HG02852 (cell line): ENCODE results near the gene SHANK3.

Experiments
- ATAC-seq: cut with Tn5 transposase; IDR thresholded peaks from one replicate; pipeline ENCODE4 v1.9.1; 2021; ENCODE audit warnings: mild to moderate bottlenecking, moderate library complexity; ENCODE audit not compliant: unreplicated experiment

Gene SHANK3

DNA sequence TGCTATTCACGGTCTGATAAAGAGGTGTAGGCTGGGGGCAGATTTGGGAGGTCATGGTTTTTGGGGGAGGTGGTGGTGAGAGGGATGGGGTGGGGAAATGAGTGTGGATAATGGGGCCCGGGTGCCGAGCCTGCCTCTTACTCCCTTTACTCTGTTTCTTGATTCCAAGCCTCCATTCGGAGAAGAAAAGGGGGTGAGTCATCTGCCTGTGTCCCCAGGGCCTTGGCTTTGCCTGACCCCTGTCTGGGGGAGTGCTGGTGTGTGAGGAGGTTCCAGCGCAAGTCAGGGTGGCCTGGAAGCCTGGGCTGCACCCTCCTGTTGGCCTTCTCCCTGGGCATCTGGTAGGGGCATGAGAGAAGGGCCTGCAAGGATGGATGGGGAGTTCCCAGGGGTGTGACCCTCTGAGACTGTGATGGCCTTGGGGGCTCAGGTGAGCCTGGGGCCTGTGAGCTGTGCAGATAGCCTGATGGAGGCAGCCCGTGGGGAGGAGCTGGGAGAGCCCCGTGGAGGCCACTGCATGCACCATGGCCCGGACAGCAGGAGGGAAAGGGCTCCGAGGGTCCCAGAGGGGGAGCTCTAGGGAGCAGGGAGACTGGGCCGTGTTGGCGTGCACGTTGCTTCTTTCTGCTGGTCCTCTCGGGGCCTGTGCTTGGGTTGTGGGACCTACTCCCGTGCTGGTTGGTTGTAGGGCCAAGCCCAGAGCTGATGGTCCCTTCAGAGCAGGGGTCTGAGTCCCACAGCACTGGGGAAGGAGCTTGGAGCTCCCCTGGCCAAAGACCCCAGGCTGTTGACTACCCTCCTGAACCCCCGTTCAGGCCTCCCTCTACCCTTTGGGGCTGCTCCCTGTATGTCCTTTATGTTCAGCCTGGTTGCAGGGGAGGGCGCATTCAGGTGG lies 39.1 kb downstream of the SHANK3 start:
- ATAC-seq: no peak

DNA sequence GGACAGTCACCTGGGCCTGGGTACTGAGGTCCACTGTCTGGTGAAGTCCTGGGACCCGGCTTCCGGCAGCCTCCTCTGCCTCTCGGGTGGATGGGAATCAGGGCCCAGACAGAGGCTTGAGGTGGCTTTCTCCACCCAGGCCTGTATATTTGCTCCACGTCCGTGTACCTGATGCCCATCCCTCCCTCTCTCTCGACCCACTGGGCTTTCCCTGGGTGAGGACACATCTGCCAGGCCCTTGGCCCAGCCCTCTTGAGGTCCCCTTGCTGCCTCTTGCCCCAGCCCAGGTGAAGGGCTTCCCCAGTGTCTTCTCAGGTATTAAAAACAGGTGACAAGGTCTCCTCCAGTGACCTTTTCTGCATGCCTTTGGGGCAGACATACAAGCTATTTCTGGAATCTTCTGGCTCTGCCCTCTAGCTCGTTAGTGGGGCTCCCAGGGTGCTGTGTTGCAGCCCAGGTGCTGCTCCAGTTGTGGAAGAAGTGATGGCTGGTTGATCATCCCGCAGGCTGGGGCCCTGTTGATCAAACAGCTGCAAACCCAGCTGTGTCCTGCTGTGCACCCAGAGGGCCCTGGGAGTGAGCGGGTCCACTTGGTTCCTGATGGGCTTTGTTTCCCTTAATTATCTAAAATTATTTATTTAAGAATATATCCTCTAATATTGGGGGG lies 39.9 kb downstream of the SHANK3 start:
- no peak for ATAC-seq

DNA sequence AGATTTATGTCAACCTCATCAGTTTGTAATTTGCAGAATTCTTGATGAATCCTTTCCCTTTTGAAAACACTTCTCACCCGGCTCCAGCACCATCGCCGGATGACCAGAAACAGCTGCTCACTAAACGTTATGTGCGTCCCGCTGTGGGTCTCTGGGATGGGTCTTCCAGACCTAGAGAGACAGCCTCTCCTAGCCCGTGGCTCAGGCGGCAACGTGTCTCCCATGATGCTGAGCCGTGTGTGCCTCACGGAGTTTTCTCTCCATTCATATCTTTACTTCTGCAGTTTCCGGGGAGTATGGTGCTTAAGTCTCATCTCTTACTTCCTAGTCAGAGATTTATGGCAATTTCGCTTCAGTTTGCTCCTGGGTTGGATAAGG lies 40.4 kb downstream of the SHANK3 start:
- ATAC-seq: no peak

DNA sequence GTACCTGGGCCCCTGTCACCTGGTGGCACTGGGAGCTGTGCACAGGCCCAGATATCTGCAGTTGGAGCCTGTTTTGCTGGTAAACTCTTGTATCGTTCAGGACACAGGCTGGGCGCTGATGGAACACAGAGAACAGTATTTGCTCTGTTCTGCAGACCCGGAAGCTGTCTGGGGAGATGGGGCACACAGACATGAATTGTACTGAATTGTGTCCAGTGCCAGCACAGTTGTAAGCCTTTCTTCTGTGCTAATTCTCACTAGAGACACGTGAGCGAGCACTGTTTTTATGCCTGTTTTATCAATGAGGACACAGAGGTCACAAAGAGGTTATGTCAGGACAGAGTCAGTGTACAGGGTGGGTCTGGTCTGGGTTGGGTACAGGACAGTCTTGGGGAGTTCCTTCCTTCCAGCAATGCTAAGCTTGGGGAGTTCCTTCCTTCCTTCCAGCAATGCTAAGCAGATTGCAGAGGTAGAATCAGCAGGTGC lies 41.0 kb downstream of the SHANK3 start:
- ATAC-seq: no peak

DNA sequence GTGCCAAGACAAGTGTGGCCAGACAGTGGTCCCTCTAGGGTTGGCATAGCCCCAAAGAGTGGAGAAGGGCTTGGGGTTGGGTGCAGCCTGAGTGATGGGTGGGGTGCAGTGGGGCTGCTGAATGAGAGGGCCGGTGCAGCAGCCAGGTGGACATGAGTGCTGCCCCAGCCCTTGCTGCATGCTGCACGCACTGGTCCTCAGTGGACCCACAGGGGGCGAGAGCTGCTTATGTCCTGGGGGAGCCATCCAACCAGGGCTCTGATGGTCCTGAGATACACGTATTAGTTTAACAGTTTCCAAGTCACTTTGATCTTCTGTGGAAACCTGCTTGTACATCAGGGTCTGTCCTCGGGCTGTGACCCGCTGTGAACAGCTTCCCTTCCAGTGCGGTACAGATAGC lies 41.5 kb downstream of the SHANK3 start:
- no peak for ATAC-seq

DNA sequence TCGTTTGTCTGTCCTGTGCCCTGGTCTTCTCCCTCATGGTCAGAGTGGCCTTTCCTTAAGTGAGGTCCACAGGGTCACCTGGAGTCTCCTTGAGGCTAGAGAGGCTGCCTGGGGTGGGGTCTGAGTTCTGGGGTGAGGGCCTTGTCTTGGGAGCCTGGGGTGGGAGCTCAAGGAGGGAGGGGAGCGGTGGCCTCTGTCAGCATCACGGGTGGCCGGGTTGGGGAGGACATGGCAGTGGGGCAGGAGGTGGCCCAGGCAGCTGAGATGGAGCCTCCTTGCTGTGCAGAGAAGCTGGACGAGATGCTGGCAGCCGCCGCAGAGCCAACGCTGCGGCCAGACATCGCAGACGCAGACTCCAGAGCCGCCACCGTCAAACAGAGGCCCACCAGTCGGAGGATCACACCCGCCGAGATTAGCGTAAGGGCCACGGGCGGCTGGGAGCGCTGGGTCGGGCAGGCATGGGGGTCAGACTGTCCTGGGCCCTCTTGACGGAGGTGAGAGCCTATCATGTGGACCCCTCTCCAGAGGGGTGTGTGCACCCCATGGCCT lies 42.1 kb downstream of the SHANK3 start:
- ATAC-seq: no peak

DNA sequence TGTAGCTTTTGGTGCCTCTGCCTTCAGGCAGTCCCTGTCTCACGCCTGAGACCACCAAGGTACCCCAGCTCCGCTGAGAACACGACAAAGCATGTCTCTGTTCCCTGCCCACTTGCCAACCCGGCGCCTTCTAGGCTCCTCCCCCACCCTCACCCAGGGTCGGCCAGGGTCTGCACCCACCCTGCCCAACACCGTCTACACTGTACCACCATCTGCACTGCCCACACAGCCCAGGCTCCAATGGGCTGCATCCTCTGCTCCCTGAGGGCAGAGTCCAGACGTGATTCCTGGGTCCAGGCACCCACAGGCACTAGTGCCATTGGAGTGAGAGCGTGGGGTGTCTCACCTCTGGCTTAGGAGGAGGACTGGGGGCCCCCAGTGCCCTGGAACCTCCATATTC lies 42.6 kb downstream of the SHANK3 start:
- ATAC-seq: no peak

DNA sequence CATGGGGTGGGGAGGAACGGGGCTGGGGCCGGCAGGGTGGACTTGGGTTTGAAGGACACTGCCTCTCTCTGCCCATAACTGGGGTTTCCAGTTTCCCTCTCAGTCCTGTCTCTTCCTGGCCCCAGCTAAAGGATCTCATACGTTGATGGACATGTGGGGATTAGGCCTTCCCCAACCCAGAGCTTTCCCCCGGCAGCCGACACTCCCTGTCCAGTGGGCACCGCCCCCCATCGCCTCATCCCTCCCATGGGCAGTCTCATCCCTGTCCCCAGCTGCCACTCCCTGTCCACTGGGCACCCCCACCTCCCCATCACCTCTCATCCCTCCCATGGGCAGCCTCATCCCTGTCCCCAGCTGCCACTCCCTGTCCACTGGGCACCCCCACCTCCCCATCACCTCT lies 43.2 kb downstream of the SHANK3 start:
- no peak for ATAC-seq

DNA sequence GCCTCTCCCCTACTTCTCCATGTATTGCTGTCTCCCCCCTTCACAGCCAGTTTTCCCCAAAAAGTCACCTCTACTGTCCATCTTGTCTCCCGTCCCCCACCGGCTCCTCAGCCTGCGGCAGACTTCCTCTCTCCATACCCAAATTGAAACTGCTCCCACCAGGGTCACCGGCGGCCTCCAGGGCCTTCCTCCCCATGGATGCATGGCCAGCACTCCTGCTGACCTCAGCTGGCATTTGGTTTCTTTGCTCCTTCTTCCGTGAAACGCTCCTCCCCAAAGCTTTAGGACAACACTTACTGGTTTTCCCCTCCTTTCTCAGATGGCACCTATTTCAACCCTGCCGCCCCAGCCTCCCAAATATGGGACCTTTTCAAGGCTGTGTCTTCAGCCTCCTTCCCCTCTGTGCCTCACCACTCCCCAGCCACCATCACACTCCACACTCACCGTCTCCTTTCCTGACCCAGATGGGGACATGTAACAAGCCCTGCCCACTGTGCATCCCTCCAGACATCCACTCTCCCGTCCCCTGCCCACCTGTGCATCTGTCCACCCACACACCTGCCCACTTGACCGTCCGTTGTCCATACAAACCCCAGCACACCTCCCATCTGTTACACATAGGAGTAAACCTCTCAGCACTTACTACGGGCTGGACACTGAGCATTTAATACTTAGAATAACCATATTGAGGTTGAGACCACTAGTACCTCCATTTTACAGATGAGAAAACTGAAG lies 43.8 kb downstream of the SHANK3 start:
- ATAC-seq: no peak

DNA sequence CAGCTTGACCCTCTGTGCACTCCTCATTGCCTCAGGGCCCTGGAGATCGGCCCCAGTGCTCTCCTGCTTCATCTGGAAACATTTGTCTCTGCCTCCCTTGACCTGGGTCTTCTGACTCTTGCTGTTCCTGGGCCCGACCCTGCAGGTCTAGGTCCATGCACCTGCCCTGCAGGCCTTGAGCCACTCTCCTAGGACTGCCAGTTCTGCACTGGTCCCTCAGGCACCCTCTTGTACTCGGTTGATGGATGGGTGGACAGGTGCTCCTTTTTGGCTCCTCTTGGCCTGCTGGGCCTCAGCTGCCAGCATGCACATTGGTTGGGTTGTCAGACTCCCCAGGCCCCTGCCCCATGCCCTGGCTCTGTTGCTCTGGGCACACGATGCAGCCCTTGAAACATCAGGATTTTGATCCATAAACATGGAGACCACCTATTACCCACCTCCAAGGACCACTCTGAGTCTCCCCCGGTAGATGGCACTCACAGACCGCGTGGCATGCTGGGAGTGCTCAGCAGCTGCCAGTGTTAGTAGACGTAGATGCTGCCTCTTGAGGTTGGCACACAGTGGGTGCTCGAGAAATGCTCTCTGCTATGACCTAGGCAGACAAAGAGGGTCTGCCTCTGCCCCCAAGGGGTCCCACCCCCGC lies 45.2 kb downstream of the SHANK3 start:
- no peak for ATAC-seq

DNA sequence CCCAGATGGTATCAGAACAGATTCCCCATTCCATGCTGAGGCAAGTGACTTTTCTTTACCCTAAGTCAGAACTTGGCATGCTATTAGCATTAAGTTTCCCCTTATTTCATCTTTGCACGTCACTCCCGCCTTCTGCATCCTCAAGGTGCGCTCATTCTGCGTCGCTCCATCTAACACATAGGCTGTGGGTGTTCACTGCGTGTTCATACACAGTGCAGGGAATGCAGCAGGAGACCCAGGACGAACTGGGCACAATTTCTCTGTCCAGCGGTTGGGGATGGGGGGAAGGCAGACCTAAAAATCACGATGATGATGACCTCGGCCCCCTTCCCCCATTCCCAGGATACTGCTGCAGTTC lies 45.7 kb downstream of the SHANK3 start:
- no peak for ATAC-seq

DNA sequence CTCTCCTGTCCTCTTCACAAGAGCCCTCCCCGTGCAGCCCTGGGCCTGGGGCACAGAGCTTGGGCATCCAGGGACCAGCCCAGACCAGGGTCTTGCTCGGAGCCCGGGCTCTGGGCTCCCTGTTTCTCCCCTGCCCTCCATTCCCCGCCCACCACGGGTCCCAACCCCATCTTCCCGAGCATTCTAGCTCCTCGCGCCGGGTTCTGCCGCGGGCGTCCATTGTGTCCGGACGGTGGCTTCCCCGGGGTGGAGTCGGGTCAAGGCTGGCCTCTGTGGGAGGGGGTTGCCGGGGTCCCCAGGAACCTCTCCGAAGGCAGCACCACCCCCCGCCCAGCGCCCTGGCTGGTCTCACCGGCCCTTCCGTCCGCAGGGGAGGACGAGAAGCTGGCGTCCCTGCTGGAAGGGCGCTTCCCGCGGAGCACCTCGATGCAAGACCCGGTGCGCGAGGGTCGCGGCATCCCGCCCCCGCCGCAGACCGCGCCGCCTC lies 47.2 kb downstream of the SHANK3 start:
- no peak for ATAC-seq

DNA sequence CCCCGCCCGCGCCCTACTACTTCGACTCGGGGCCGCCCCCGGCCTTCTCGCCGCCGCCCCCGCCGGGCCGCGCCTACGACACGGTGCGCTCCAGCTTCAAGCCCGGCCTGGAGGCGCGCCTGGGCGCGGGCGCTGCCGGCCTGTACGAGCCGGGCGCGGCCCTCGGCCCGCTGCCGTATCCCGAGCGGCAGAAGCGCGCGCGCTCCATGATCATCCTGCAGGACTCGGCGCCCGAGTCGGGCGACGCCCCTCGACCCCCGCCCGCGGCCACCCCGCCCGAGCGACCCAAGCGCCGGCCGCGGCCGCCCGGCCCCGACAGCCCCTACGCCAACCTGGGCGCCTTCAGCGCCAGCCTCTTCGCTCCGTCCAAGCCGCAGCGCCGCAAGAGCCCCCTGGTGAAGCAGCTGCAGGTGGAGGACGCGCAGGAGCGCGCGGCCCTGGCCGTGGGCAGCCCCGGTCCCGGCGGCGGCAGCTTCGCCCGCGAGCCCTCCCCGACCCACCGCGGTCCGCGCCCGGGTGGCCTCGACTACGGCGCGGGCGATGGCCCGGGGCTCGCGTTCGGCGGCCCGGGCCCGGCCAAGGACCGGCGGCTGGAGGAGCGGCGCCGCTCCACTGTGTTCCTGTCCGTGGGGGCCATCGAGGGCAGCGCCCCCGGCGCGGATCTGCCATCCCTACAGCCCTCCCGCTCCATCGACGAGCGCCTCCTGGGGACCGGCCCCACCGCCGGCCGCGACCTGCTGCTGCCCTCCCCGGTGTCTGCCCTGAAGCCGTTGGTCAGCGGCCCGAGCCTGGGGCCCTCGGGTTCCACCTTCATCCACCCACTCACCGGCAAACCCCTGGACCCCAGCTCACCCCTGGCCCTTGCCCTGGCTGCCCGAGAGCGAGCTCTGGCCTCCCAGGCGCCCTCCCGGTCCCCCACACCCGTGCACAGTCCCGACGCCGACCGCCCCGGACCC lies 48.0 kb downstream of the SHANK3 start:
- ATAC-seq: no peak

DNA sequence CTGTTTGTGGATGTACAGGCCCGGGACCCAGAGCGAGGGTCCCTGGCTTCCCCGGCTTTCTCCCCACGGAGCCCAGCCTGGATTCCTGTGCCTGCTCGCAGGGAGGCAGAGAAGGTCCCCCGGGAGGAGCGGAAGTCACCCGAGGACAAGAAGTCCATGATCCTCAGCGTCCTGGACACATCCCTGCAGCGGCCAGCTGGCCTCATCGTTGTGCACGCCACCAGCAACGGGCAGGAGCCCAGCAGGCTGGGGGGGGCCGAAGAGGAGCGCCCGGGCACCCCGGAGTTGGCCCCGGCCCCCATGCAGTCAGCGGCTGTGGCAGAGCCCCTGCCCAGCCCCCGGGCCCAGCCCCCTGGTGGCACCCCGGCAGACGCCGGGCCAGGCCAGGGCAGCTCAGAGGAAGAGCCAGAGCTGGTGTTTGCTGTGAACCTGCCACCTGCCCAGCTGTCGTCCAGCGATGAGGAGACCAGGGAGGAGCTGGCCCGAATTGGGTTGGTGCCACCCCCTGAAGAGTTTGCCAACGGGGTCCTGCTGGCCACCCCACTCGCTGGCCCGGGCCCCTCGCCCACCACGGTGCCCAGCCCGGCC lies 48.7 kb downstream of the SHANK3 start:
- ATAC-seq: no peak

DNA sequence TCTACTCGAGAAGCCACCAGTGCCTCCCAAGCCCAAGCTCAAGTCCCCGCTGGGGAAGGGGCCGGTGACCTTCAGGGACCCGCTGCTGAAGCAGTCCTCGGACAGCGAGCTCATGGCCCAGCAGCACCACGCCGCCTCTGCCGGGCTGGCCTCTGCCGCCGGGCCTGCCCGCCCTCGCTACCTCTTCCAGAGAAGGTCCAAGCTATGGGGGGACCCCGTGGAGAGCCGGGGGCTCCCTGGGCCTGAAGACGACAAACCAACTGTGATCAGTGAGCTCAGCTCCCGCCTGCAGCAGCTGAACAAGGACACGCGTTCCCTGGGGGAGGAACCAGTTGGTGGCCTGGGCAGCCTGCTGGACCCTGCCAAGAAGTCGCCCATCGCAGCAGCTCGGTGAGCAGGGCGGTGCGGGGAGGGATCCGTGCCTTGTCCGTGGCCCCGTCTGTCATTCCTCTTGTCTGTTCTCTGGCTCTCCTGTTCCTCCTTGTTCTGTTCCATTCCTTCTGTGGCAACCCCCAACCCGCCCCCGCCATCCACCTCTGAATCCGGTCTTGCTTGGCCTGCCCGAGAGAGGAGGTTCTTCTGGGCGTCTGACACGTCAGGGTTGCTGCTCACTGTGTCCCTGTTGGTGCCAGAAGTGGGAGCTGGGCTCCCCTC lies 49.6 kb downstream of the SHANK3 start:
- ATAC-seq: no peak
